ENCODE measurements around the gene SLFN12. TPM values are rescaled to one million over a fixed set of nuclear protein-coding genes. Genes with fewer than 3 reads are reported as not detected.

Gene SLFN12
- total RNA-seq = 1.4 and 5.5 TPM in 2 replicates

GRCh38 chr17:35432176-35433074 is at the start of gene SLFN12:
Gene SLFN12 (minus strand): TSS chr17:35432500. CDS start chr17:35423028, 9,472 bp downstream.

DNA sequence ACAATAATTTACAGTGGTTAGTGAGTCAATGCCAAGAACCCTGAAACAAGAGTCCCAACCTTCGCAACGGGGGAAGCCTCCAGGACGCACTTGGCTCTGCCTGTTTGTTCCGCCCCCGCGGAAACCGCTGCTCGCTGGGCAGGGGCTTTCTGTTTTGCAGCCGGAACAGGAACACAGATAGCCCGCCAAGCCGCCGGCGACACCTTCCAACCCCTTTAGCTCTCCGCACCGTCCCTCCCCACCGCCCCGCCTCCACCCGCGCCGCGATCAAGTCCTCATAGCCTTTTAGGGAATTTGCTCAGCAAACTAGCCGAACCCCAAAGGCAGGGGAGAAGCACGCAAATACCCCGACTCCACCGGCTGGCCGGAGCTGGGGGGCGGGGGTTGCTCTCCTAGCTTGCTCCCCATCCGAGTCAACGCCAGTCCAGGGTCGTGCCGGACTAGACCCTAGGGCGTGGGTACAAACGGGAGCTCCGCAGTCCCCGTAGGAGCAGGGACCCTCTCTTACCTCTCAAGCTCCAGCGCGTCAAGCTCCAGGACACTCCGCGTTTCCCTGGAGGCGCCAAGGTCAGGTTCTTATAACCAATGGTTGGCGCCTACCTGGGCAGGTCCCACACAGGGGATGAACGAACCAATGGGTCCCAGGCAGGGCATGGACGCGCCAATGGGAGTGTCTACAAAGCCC is 16.1 kb upstream of the SLFN12 start, which contains the start of gene SLFN13:
TSS of gene SLFN13 (minus strand) at position 553 of the 685 bp plus-strand sequence. CDS start 3,086 bp downstream, outside the sequence.

GRCh38 chr17:35373534-35373983 is 58.7 kb downstream of the SLFN12 start, which contains the start of gene SLFN11:
Gene SLFN11 (minus strand): TSS chr17:35373621. CDS start chr17:35363807, 9,814 bp downstream.

Other genes starting within 250 kb of the SLFN12 start
- gene SLC35G3, start 238.1 kb downstream of the SLFN12 start, total RNA-seq = not detected in 2 replicates
- 90.2 and 113 TPM in 2 replicates for gene SLFN5, start 189.4 kb downstream of the SLFN12 start, total RNA-seq
- gene SLFN11, start 58.9 kb downstream of the SLFN12 start, total RNA-seq = 1.6 and 6.5 TPM in 2 replicates
- gene SLFN13, start 16.3 kb upstream of the SLFN12 start, total RNA-seq = 0.68 and 1.9 TPM in 2 replicates
- under 0.01 and 0.14 TPM in 2 replicates for gene SLFN12L, start 105.2 kb upstream of the SLFN12 start, total RNA-seq
- not detected in 2 replicates for gene SLFN14, start 128.3 kb upstream of the SLFN12 start, total RNA-seq
- 4.1 and 4.5 TPM in 2 replicates for gene PEX12, start 146.1 kb upstream of the SLFN12 start, total RNA-seq
- gene AP2B1, start 154.8 kb upstream of the SLFN12 start, total RNA-seq = 63.6 and 80.7 TPM in 2 replicates